LNCaP clone FGC (cell line): ENCODE data around the gene LRGUK.
"Not testable (repeated sequence)": the region's sequence is repeated elsewhere in the genome, so short reads cannot be mapped to it uniquely, and the experiment has no call there.

ENCODE experiments used
- DNase-seq: peaks from one replicate; pipeline ENCODE4 v3.0.0-alpha.2; 2011; ENCODE audit warnings: low read depth
- H3K4me3 ChIP-seq: 2 replicates; pipeline ENCODE4 v1.5.1; 2011; ENCODE audit warnings: mild to moderate bottlenecking, low read depth, low read length, control low read depth
- TF ChIP-seq, protein P1 (sequence below): IDR thresholded peaks from 2 replicates; pipeline ENCODE4 v1.5.1; 2012; ENCODE audit warnings: mild to moderate bottlenecking; ENCODE audit not compliant: control insufficient read depth, insufficient read depth; ENCODE audit errors: extremely low read depth

Gene LRGUK

DNA sequence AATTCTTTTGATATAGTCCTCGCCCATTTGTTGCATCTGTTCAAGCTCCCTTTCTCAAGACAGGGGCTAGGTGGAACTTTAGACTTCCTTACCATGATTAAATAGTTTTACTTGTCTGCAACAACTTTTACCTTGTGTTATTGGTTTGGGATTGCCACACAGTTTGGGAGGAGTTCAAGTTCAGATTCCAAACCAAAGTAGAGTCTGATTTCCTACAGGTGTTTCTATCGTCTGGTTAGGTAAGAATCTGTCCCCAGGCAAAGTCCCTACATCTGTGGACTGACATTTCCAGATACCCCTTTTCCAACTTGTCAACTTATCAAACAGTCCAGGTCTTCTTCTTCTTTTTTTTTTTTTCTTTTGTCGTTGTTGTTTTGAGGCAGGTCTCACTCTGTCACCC is 93.1 kb downstream of the LRGUK start:
- no peak overlapping the region for H3K4me3 ChIP-seq
- TF ChIP-seq, protein P1, sequence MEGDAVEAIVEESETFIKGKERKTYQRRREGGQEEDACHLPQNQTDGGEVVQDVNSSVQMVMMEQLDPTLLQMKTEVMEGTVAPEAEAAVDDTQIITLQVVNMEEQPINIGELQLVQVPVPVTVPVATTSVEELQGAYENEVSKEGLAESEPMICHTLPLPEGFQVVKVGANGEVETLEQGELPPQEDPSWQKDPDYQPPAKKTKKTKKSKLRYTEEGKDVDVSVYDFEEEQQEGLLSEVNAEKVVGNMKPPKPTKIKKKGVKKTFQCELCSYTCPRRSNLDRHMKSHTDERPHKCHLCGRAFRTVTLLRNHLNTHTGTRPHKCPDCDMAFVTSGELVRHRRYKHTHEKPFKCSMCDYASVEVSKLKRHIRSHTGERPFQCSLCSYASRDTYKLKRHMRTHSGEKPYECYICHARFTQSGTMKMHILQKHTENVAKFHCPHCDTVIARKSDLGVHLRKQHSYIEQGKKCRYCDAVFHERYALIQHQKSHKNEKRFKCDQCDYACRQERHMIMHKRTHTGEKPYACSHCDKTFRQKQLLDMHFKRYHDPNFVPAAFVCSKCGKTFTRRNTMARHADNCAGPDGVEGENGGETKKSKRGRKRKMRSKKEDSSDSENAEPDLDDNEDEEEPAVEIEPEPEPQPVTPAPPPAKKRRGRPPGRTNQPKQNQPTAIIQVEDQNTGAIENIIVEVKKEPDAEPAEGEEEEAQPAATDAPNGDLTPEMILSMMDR = no peak
- DNase-seq = no peak

DNA sequence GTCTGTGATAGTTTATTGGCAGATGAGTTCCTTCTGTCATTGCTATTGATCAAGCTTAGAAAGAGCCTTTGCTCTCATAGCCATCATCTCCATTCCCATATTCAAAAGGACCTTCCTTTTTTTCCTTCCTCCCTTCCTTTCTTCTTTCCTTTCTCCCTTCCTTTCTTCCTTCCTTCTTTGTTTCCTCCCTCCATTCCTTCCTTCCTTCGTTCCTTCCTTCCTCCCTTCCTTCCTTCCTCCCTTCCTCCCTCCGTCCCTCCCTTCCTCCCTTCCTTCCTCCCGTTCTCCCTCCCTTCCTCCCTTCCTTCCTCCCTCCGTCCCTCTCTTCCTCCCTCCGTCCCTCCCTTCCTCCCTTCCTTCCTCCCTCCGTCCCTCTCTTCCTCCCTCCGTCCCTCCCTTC is 104.2 kb downstream of the LRGUK start:
- not testable (repeated sequence) for DNase-seq, H3K4me3 ChIP-seq

DNA sequence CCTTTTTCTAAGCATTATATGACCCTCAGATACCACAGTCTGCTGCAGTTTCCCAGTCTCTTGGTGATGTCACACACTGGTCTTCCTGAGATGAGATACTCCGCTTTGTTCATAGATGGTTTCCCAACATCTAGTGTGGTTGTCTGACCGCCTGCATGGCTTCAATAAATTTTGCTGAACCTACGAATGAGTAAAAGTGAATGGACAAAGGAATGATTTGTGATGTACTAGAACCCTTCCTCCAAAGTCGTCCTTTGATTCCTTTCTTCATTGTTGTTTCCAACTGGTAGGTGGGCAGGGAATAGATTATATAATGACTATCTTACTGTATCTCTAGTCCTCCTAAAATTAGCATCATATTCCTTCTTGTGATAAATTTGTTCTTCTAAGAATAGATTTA is 107.1 kb downstream of the LRGUK start:
- no peak overlapping the region for H3K4me3 ChIP-seq
- DNase-seq = no peak
- TF ChIP-seq, protein P1 = no peak

- H3K4me3 ChIP-seq = no peak overlapping the region
- TF ChIP-seq, protein P1 = no peak
- no peak for DNase-seq
Observed at GRCh38 chr7:134245253-134245652, 118.1 kb downstream of the LRGUK start.

DNA sequence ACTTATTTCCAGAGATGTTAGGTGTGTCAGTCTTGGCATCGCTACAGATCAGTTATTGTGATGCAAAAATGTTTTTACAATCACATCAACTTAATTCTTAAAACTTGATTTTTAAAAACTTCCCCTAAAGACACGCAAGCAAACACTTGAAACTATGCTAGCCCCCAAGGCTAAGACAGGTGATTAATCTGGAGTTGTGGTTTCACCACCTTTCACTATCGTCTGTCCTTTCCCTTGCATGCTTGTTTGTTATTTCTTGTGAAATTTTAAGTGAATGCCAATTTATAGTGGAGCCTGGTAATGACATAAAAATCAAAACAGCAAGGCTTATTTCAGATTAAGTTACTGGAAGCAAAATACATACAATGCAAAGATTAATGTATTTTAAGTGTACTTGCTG is 119.2 kb downstream of the LRGUK start:
- no peak overlapping the region for H3K4me3 ChIP-seq
- no peak for DNase-seq
- TF ChIP-seq, protein P1 = no peak

DNA sequence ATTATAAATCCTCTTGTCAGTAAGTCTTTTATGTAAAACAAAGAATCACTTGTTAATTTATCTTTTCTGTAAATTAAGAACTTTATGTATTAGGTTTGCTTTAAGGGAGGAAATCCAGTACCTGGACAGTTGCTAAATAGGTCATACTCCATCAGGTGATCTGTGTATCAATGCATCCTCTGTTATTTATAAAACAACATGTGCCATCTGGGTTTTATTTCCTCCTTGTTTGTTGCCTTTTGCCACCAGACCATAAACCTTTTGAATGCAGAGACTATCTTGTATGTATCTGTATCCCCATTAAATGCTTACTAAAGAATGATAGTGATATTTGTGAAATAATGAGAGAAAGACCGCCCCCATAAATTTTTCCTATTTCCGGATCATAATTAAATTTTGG is 119.6 kb downstream of the LRGUK start:
- DNase-seq = no peak
- no peak overlapping the region for H3K4me3 ChIP-seq
- TF ChIP-seq, protein P1 = no peak

GRCh38 chr7:134248196-134248595 is 121.1 kb downstream of the LRGUK start:
- no peak overlapping the region for H3K4me3 ChIP-seq

More at GRCh38 chr7:134248196-134248595, 121.1 kb downstream of the LRGUK start:
- TF ChIP-seq, protein P1 = no peak
- DNase-seq = no peak
